ENCODE results near the gene TRAF5.

Gene TRAF5

DNA sequence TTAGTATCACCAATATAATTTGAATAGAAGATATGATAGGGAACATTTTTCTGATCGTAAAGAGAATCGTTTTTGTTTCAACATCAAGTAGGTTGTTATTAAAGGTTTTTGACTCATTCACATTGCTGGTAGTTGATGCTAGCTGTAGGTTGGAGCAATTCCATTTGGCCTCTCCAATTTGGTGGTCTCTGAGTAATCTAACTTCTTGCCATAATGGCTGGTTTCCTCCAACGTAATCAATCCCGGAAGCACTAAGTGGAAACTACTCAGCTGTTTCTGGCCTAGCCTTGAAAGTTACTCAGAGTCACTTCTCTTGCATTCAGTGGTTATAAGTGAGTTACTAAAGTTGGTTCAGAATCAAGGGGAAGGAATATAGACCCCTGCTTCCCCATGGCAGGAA lies 41.4 kb upstream of the TRAF5 start:
- no peak for TF ChIP-seq TOX (CRISPR knock-in tag; IDR thresholded peaks at IDR 0.05; ENCODE audit: borderline replicate concordance)
- no peak for TF ChIP-seq BACH2 (CRISPR knock-in tag; IDR thresholded peaks at IDR 0.05; ENCODE audit: borderline replicate concordance)
- ATAC-seq = no peak

DNA sequence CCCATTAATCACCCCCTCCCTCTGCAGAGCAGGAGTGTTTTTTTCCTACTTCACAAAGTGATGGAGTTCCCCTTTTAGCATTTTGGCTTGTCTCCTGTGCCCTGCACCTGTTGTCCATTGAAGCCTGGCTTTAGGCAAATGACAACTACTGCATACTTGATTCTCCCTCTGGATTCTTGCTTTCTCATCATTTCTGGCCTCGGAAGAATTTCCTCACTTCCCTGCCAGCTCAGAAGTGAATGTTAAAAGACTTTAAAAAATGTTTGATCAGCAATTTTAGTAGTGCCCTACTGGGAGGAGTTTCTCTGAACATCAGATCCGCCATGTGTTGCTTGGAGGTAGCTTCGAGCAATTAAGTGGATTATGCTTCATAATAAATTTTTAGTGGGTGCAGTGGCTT lies 39.4 kb upstream of the TRAF5 start:
- no peak for TF ChIP-seq ZNF565 (CRISPR knock-in tag; conservative IDR thresholded peaks at IDR 0.05; ENCODE audit: low read depth)
- no peak for TF ChIP-seq CSDC2 (CRISPR knock-in tag; IDR thresholded peaks at IDR 0.05)
- no peak for TF ChIP-seq ZC3H10 (CRISPR knock-in tag; IDR thresholded peaks at IDR 0.05)
- no peak for TF ChIP-seq ZFP30 (CRISPR knock-in tag; IDR thresholded peaks at IDR 0.05)
- TF ChIP-seq, protein P1, sequence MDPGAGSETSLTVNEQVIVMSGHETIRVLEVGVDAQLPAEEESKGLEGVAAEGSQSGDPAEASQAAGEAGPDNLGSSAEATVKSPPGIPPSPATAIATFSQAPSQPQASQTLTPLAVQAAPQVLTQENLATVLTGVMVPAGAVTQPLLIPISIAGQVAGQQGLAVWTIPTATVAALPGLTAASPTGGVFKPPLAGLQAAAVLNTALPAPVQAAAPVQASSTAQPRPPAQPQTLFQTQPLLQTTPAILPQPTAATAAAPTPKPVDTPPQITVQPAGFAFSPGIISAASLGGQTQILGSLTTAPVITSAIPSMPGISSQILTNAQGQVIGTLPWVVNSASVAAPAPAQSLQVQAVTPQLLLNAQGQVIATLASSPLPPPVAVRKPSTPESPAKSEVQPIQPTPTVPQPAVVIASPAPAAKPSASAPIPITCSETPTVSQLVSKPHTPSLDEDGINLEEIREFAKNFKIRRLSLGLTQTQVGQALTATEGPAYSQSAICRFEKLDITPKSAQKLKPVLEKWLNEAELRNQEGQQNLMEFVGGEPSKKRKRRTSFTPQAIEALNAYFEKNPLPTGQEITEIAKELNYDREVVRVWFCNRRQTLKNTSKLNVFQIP (CRISPR knock-in tag; IDR thresholded peaks at IDR 0.05; ENCODE audit: borderline replicate concordance, low read depth) = no peak
- TF ChIP-seq GLIS3 (CRISPR knock-in tag; IDR thresholded peaks at IDR 0.05) = no peak
- no peak for TF ChIP-seq RARB (CRISPR knock-in tag; IDR thresholded peaks at IDR 0.05)
- no peak for TF ChIP-seq ZNF8 (CRISPR knock-in tag; IDR thresholded peaks at IDR 0.05)
- ATAC-seq = no peak

DNA sequence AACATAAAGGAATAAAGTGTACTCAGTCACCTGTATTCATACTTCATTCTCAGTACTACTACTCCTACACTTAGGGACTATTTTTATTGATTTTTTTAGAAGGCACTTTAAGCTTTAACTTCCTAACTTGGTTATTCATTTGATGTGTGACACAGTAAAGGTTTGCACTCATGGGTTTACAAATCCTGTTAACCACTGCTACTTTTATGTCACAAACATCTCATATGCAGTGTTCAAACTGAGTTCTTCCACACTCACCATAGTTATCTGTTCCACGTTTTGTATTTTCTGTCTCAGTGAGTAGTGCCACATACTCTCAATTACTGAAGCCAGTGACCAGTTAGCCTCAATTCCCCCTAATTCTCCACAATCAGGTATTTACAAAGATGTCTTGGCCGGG lies 34.2 kb upstream of the TRAF5 start:
- no peak for TF ChIP-seq ZNF565 (CRISPR knock-in tag; conservative IDR thresholded peaks at IDR 0.05; ENCODE audit: low read depth)
- TF ChIP-seq SNAI2 (CRISPR knock-in tag; IDR thresholded peaks at IDR 0.05) = no peak
- TF ChIP-seq, protein P2, sequence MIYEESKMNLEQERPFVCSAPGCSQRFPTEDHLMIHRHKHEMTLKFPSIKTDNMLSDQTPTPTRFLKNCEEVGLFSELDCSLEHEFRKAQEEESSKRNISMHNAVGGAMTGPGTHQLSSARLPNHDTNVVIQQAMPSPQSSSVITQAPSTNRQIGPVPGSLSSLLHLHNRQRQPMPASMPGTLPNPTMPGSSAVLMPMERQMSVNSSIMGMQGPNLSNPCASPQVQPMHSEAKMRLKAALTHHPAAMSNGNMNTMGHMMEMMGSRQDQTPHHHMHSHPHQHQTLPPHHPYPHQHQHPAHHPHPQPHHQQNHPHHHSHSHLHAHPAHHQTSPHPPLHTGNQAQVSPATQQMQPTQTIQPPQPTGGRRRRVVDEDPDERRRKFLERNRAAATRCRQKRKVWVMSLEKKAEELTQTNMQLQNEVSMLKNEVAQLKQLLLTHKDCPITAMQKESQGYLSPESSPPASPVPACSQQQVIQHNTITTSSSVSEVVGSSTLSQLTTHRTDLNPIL (CRISPR knock-in tag; IDR thresholded peaks at IDR 0.05; ENCODE audit: low read depth) = no peak
- no peak for TF ChIP-seq TCF4 (CRISPR knock-in tag; IDR thresholded peaks at IDR 0.05; ENCODE audit: borderline replicate concordance)
- no peak for TF ChIP-seq PPARA (CRISPR knock-in tag; IDR thresholded peaks at IDR 0.05; ENCODE audit: borderline replicate concordance)
- TF ChIP-seq CSDC2 (CRISPR knock-in tag; IDR thresholded peaks at IDR 0.05) = no peak
- ATAC-seq = no peak

DNA sequence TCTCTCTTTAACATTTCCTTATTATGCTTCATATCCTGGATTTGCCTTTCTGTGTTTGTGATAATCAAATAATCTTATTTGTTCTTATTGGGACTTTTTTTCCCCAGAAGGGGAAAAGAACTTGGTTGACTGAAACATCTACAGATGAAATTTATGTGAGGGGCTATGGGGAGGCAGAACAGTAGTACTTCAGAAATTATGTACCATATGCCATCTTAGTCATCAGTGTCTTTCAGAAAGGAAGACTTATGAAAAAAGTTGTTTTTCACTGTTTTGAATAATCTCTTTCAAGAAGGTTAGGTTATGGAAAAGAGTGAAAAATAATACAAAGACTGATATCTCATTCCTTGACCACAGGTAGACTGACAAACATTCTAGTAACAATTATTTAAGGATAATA lies 30.2 kb upstream of the TRAF5 start:
- no peak for ATAC-seq
- TF ChIP-seq ISL1 (CRISPR knock-in tag; IDR thresholded peaks at IDR 0.05) (no peak), PPARA (CRISPR knock-in tag; IDR thresholded peaks at IDR 0.05; ENCODE audit: borderline replicate concordance) (no peak), ZNF70 (CRISPR knock-in tag; IDR thresholded peaks at IDR 0.05) (no peak), ZC3H10 (CRISPR knock-in tag; IDR thresholded peaks at IDR 0.05) (no peak), BACH2 (CRISPR knock-in tag; IDR thresholded peaks at IDR 0.05; ENCODE audit: borderline replicate concordance) (no peak), TCF4 (CRISPR knock-in tag; IDR thresholded peaks at IDR 0.05; ENCODE audit: borderline replicate concordance) (no peak), ZFP30 (CRISPR knock-in tag; IDR thresholded peaks at IDR 0.05) (no peak), ZFP3 (CRISPR knock-in tag; IDR thresholded peaks at IDR 0.05) (no peak), SNAI2 (CRISPR knock-in tag; IDR thresholded peaks at IDR 0.05) (no peak)
- TF ChIP-seq, protein P3, sequence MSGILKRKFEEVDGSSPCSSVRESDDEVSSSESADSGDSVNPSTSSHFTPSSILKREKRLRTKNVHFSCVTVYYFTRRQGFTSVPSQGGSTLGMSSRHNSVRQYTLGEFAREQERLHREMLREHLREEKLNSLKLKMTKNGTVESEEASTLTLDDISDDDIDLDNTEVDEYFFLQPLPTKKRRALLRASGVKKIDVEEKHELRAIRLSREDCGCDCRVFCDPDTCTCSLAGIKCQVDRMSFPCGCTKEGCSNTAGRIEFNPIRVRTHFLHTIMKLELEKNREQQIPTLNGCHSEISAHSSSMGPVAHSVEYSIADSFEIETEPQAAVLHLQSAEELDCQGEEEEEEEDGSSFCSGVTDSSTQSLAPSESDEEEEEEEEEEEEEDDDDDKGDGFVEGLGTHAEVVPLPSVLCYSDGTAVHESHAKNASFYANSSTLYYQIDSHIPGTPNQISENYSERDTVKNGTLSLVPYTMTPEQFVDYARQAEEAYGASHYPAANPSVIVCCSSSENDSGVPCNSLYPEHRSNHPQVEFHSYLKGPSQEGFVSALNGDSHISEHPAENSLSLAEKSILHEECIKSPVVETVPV (CRISPR knock-in tag; IDR thresholded peaks at IDR 0.05) = no peak
- TF ChIP-seq, protein P2 (CRISPR knock-in tag; IDR thresholded peaks at IDR 0.05; ENCODE audit: low read depth) = no peak

DNA sequence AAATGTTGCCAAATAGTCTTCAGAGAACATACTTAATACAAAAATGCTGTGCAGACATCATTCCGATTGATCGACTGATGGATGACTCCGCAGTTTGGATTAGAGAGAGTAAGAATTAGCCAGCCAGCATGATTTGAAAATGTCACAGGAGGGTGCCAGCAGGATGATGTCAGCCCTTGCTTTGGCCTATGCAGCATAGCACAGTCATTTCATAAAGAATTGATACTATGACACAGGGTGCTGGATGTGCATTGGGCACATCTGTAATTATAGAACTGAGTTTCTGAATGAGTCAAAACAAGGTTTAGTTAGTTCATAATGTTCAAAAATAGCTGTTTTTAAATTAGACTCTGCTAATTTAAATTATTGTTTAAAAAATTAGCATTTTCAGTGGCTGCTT lies 21.6 kb upstream of the TRAF5 start:
- peak; percentile 31; the same call in 1 of the 3 replicates for ATAC-seq
- TF ChIP-seq ESRRG (CRISPR knock-in tag; IDR thresholded peaks at IDR 0.05) (no peak), GLIS3 (CRISPR knock-in tag; IDR thresholded peaks at IDR 0.05) (no peak), ZNF8 (CRISPR knock-in tag; IDR thresholded peaks at IDR 0.05) (no peak), PPARA (CRISPR knock-in tag; IDR thresholded peaks at IDR 0.05; ENCODE audit: borderline replicate concordance) (no peak)
- TF ChIP-seq, protein P4, sequence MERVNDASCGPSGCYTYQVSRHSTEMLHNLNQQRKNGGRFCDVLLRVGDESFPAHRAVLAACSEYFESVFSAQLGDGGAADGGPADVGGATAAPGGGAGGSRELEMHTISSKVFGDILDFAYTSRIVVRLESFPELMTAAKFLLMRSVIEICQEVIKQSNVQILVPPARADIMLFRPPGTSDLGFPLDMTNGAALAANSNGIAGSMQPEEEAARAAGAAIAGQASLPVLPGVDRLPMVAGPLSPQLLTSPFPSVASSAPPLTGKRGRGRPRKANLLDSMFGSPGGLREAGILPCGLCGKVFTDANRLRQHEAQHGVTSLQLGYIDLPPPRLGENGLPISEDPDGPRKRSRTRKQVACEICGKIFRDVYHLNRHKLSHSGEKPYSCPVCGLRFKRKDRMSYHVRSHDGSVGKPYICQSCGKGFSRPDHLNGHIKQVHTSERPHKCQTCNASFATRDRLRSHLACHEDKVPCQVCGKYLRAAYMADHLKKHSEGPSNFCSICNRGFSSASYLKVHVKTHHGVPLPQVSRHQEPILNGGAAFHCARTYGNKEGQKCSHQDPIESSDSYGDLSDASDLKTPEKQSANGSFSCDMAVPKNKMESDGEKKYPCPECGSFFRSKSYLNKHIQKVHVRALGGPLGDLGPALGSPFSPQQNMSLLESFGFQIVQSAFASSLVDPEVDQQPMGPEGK (CRISPR knock-in tag; IDR thresholded peaks at IDR 0.05; ENCODE audit: borderline replicate concordance) = no peak
- TF ChIP-seq, protein P2 (CRISPR knock-in tag; IDR thresholded peaks at IDR 0.05; ENCODE audit: low read depth) = no peak
- TF ChIP-seq, protein P1 (CRISPR knock-in tag; IDR thresholded peaks at IDR 0.05; ENCODE audit: borderline replicate concordance, low read depth) = no peak

Measured in SK-N-SH treated with all-trans-retinoic acid at 6 μM for 48 hours (cell line).